HUES6 (cell line): ENCODE measurements around the gene SUN2.

Source experiments
- H3K27ac ChIP-seq: 2 replicates; pipeline ENCODE4 v1.7.0; 2013; ENCODE audit warnings: low read depth, mild to moderate bottlenecking, low read length, inconsistent platforms
- H3K27me3 ChIP-seq: 2 replicates; pipeline ENCODE4 v1.6.1; 2013; ENCODE audit warnings: low read length; ENCODE audit not compliant: control insufficient read depth, insufficient read depth
- H3K36me3 ChIP-seq: 2 replicates; pipeline ENCODE4 v1.6.1; 2013; ENCODE audit warnings: low read length; ENCODE audit not compliant: control insufficient read depth, insufficient read depth
- H3K4me1 ChIP-seq: 2 replicates; pipeline ENCODE4 v1.6.1; 2013; ENCODE audit warnings: low read length; ENCODE audit not compliant: control insufficient read depth, insufficient read depth
- H3K4me3 ChIP-seq: 2 replicates; pipeline ENCODE4 v1.5.1; 2013; ENCODE audit warnings: low read depth, low read length
- H3K9ac ChIP-seq: one replicate; pipeline ENCODE4 v1.6.1; 2013; ENCODE audit warnings: mild to moderate bottlenecking, low read length
- H3K9me3 ChIP-seq: 2 replicates; pipeline ENCODE4 v1.6.1; 2013; ENCODE audit warnings: low read depth, low read length; ENCODE audit not compliant: control insufficient read depth, insufficient read depth

SUN2 gene

GRCh38 chr22:38751066-38751421 is 4.8 kb downstream of the SUN2 start:
- Histone ChIP-seq H3K9me3 (no peaks in the 10 kb centered on the region), H3K4me1 (peaks cover 11% of the 10 kb centered on the region), H3K27me3 (no peaks in the 10 kb centered on the region), H3K27ac (no peak overlapping the region), H3K36me3 (peaks cover 28% of the 10 kb centered on the region), H3K9ac (no peak overlapping the region), H3K4me3 (no peak overlapping the region)

GRCh38 chr22:38750638-38751037 is 5.2 kb downstream of the SUN2 start:
- Histone ChIP-seq H3K9ac (no peak overlapping the region), H3K4me3 (no peak overlapping the region), H3K27ac (no peak overlapping the region), H3K9me3 (no peaks in the 10 kb centered on the region), H3K36me3 (peaks cover 31% of the 10 kb centered on the region), H3K27me3 (no peaks in the 10 kb centered on the region), H3K4me1 (peaks cover 11% of the 10 kb centered on the region)

- H3K4me1 ChIP-seq = peaks cover 11% of the 10 kb centered on the region
- H3K36me3 ChIP-seq = peaks cover 36% of the 10 kb centered on the region
- H3K9me3 ChIP-seq = no peaks in the 10 kb centered on the region
- no peak overlapping the region for H3K27ac ChIP-seq
- H3K4me3 ChIP-seq = no peak overlapping the region
- no peak overlapping the region for H3K9ac ChIP-seq
- H3K27me3 ChIP-seq = no peaks in the 10 kb centered on the region
These were observed 5.7 kb downstream of the SUN2 start for GRCh38 chr22:38750104-38750503.

GRCh38 chr22:38748487-38749136 is 7.2 kb downstream of the SUN2 start:
- H3K36me3 ChIP-seq = peaks cover 42% of the 10 kb centered on the region

GRCh38 chr22:38745676-38746460 is 9.9 kb downstream of the SUN2 start:
- peaks cover 55% of the 10 kb centered on the region for H3K36me3 ChIP-seq
- H3K27ac ChIP-seq = no peak overlapping the region
- no peaks in the 10 kb centered on the region for H3K9me3 ChIP-seq
- no peaks in the 10 kb centered on the region for H3K4me1 ChIP-seq
- H3K27me3 ChIP-seq = no peaks in the 10 kb centered on the region
- no peak overlapping the region for H3K4me3 ChIP-seq
- H3K9ac ChIP-seq = no peak overlapping the region

More at GRCh38 chr22:38748487-38749136, 7.2 kb downstream of the SUN2 start:
- H3K4me1 ChIP-seq = no peaks in the 10 kb centered on the region
- no peak overlapping the region for H3K4me3 ChIP-seq
- H3K27ac ChIP-seq = no peak overlapping the region
- H3K27me3 ChIP-seq = no peaks in the 10 kb centered on the region
- no peak overlapping the region for H3K9ac ChIP-seq
- H3K9me3 ChIP-seq = no peaks in the 10 kb centered on the region

GRCh38 chr22:38744981-38745380 is 10.8 kb downstream of the SUN2 start:
- Histone ChIP-seq H3K9ac (no peak overlapping the region), H3K36me3 (peaks cover 55% of the 10 kb centered on the region), H3K27me3 (no peaks in the 10 kb centered on the region), H3K9me3 (no peaks in the 10 kb centered on the region), H3K4me1 (no peaks in the 10 kb centered on the region), H3K4me3 (no peak overlapping the region), H3K27ac (no peak overlapping the region)

GRCh38 chr22:38742176-38742942 is 13.4 kb downstream of the SUN2 start:
- Histone ChIP-seq H3K36me3 (peaks cover 73% of the 10 kb centered on the region), H3K4me3 (no peak overlapping the region), H3K27me3 (no peaks in the 10 kb centered on the region)

GRCh38 chr22:38741576-38741975 is 14.2 kb downstream of the SUN2 start:
- no peak overlapping the region for H3K27ac ChIP-seq
- H3K9me3 ChIP-seq = no peaks in the 10 kb centered on the region
- H3K9ac ChIP-seq = no peak overlapping the region
- no peak overlapping the region for H3K4me3 ChIP-seq
- no peaks in the 10 kb centered on the region for H3K4me1 ChIP-seq
- peaks cover 81% of the 10 kb centered on the region for H3K36me3 ChIP-seq
- no peaks in the 10 kb centered on the region for H3K27me3 ChIP-seq

More at GRCh38 chr22:38742176-38742942, 13.4 kb downstream of the SUN2 start:
- Histone ChIP-seq H3K27ac (no peak overlapping the region), H3K9ac (no peak overlapping the region), H3K9me3 (no peaks in the 10 kb centered on the region), H3K4me1 (no peaks in the 10 kb centered on the region)

- no peaks in the 10 kb centered on the region for H3K27me3 ChIP-seq
- H3K36me3 ChIP-seq = peaks cover 82% of the 10 kb centered on the region
- no peak overlapping the region for H3K4me3 ChIP-seq
- no peak overlapping the region for H3K27ac ChIP-seq
- no peaks in the 10 kb centered on the region for H3K4me1 ChIP-seq
- no peaks in the 10 kb centered on the region for H3K9me3 ChIP-seq
- no peak overlapping the region for H3K9ac ChIP-seq
These were observed 14.6 kb downstream of the SUN2 start for GRCh38 chr22:38741166-38741565.

- Histone ChIP-seq H3K9me3 (no peaks in the 10 kb centered on the region), H3K4me3 (no peak overlapping the region), H3K9ac (no peak overlapping the region), H3K27me3 (no peaks in the 10 kb centered on the region), H3K4me1 (no peaks in the 10 kb centered on the region), H3K36me3 (peaks cover 84% of the 10 kb centered on the region), H3K27ac (no peak overlapping the region)
These were observed 15.0 kb downstream of the SUN2 start for GRCh38 chr22:38740754-38741153.
